Measurements from ENCODE around the gene CARMIL1. TPM values are rescaled to one million over a fixed set of nuclear protein-coding genes. Genes with fewer than 3 reads are reported as not detected.

The CARMIL1 gene
- total RNA-seq, 2 donors from 2014 or later = 11.9 to 13.7 TPM

DNA sequence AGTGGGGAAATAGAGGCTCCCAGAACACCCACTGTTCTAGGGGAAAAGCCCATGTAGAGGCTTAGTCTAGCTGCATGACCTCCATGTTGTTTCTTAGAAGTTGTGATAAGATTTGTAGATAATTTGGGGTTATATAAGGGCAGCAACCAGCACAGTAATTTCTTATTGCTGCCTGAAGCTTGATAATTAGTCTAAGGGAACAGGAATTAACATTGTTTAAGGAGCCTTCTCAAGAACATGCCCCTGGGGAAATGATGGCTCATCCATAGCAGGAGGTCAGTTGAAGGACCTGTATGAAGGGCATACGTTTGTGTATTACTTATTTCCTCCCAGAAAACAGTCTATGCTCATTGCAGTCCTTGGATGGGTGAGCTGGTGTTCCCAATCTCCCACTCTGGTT lies 202.1 kb downstream of the CARMIL1 start:
- Histone ChIP-seq H3K4me1 (peaks cover 6% of the 10 kb centered on the region), H3K27me3 (no peaks in the 10 kb centered on the region), H3K36me3 (replicated peaks in 1 of 2; ENCODE audit: insufficient read depth in 1 of 2, low read depth in 2 of 2) (no peaks in the 10 kb centered on the region), H3K27ac (no peak overlapping the region), H3K9me3 (no peaks in the 10 kb centered on the region), H3K4me3 (no peak overlapping the region)
- intact Hi-C loops (cut with DNase I) = no loop called here
- DNase-seq = no peak
- ATAC-seq = no peak
- 86 to 96% methylated on average over 1 of the region's 1 CpG for WGBS, 2 donors
- TF ChIP-seq, protein P1, sequence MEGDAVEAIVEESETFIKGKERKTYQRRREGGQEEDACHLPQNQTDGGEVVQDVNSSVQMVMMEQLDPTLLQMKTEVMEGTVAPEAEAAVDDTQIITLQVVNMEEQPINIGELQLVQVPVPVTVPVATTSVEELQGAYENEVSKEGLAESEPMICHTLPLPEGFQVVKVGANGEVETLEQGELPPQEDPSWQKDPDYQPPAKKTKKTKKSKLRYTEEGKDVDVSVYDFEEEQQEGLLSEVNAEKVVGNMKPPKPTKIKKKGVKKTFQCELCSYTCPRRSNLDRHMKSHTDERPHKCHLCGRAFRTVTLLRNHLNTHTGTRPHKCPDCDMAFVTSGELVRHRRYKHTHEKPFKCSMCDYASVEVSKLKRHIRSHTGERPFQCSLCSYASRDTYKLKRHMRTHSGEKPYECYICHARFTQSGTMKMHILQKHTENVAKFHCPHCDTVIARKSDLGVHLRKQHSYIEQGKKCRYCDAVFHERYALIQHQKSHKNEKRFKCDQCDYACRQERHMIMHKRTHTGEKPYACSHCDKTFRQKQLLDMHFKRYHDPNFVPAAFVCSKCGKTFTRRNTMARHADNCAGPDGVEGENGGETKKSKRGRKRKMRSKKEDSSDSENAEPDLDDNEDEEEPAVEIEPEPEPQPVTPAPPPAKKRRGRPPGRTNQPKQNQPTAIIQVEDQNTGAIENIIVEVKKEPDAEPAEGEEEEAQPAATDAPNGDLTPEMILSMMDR (IDR thresholded peaks at IDR 0.05) = no peak
- TF ChIP-seq POLR2A (IDR thresholded peaks at IDR 0.05) = no peak

DNA sequence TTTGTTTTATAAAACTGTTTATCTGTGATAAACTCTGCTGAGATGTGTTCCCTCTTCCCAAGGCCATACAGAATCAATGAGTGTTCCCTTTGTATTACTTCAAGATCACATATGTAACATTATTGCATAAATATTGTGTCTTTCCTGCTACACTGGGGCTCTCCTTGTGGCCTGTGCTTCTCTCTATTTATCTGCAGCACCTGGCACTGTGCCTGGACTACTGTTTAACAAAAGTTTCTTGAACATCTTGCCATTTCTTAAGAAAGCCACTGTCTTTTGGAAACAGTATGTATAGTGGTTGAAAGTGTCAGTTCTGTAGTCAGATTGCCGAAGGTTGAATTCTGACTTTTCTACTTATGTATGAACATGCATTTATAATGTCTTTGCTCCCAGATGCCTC lies 203.8 kb downstream of the CARMIL1 start:
- no peaks in the 10 kb centered on the region for H3K27me3 ChIP-seq
- TF ChIP-seq, protein P1 (IDR thresholded peaks at IDR 0.05) = no peak
- no peak for TF ChIP-seq POLR2A (IDR thresholded peaks at IDR 0.05)
- intact Hi-C loops (cut with DNase I) = no loop called here
- WGBS, 2 donors = 90 to 92% methylated on average over 1 of the region's 1 CpG
- H3K4me1 ChIP-seq = peaks cover 11% of the 10 kb centered on the region
- no peak overlapping the region for H3K4me3 ChIP-seq
- H3K36me3 ChIP-seq (replicated peaks in 1 of 2; ENCODE audit: insufficient read depth in 1 of 2, low read depth in 2 of 2) = no peaks in the 10 kb centered on the region
- peak in 1 of 4 donors; percentile 53 for DNase-seq
- no peak overlapping the region for H3K27ac ChIP-seq
- ATAC-seq = no peak
- H3K9me3 ChIP-seq = no peaks in the 10 kb centered on the region

DNA sequence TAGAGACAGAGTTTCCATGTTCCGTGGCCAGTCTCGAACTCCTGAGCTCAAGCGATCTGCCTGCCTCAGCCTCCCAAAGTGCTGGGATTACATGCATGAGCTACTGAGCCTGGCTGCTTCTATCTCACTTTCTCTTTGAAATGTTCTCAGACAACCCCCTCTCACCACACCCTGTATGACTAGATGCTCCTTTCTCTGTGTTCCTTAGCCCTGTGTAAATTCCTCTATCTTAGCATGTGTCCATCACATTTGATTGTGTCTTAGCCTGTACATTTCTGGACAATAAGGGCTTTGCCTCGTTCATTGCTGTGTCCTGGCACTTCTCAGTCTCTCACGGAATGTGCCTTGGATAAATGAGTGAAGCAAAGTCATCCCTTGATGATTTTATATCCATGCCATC lies 204.8 kb downstream of the CARMIL1 start:
- no peak for TF ChIP-seq POLR2A (IDR thresholded peaks at IDR 0.05)
- TF ChIP-seq, protein P1 (IDR thresholded peaks at IDR 0.05) = no peak
- peaks cover 11% of the 10 kb centered on the region for H3K4me1 ChIP-seq
- no peak for ATAC-seq
- H3K9me3 ChIP-seq = no peaks in the 10 kb centered on the region
- WGBS, 2 donors = 91 to 93% methylated on average over 5 of the region's 5 CpGs
- H3K36me3 ChIP-seq (replicated peaks in 1 of 2; ENCODE audit: insufficient read depth in 1 of 2, low read depth in 2 of 2) = no peaks in the 10 kb centered on the region
- DNase-seq = no peak
- no peaks in the 10 kb centered on the region for H3K27me3 ChIP-seq
- H3K27ac ChIP-seq = no peak overlapping the region
- H3K4me3 ChIP-seq = no peak overlapping the region
- intact Hi-C loops (cut with DNase I) = no loop called here

DNA sequence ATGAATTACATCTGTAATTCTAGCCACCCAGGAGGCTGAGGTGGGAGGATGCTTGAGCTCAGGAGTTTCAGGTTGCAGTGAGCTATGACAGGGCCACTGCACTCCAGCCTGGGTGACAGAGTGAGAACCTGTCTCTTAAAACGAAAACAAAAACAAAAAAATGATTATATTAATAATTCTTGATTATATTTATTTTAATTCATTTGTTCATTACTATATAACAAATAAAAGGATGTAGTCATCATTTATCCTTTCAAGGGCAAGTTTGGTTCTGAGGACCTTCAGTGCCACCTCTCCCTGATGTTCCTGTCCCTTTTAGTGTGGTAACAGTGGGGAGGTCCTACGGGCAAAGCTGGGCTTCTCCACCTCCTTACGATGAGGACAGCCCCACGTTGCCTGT lies 205.7 kb downstream of the CARMIL1 start:
- intact Hi-C loops (cut with DNase I) = no loop called here
- Histone ChIP-seq H3K36me3 (replicated peaks in 1 of 2; ENCODE audit: insufficient read depth in 1 of 2, low read depth in 2 of 2) (no peaks in the 10 kb centered on the region), H3K27ac (no peak overlapping the region), H3K4me3 (no peak overlapping the region), H3K27me3 (no peaks in the 10 kb centered on the region), H3K9me3 (no peaks in the 10 kb centered on the region), H3K4me1 (peaks cover 14% of the 10 kb centered on the region)
- no peak for TF ChIP-seq POLR2A (IDR thresholded peaks at IDR 0.05)
- TF ChIP-seq, protein P1 (IDR thresholded peaks at IDR 0.05) = no peak
- 88% methylated on average over 4 of the region's 4 CpGs for WGBS, 2 donors
- DNase-seq = no peak
- ATAC-seq = no peak

DNA sequence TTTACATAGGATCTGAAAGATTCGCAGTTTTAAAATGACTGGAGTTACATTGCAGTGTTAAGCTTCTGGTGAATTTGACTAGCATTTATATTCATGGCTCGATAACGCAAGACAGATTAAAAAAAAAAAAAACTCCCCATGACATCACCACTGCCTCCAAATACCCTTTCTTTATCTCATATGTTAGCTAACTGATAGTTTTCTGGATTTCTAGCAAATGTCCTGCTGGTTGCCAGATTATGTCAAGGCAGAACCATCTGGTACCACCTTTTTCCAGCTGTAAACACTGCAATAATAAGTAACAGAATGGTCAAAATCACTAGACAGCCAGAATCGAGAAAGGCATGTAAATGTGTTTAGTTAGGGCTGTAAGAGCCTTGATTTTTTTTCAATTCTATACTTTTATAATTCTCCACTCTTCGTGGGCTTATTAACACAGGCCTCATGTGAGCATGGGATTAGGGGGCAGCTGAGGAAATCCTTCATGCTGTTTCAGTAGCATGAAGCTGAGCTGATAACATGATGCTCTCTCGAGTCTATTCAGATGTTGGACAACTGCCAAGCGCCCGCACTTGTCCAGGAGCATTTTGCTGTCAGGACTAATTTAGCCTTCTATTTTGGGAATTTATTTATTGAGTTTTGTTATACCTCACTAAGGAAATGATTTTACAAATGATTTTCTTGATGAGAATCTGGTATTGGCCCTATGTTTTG lies 206.8 kb downstream of the CARMIL1 start:
- Histone ChIP-seq H3K9me3 (no peaks in the 10 kb centered on the region), H3K27me3 (no peaks in the 10 kb centered on the region), H3K4me3 (no peak overlapping the region), H3K36me3 (replicated peaks in 1 of 2; ENCODE audit: insufficient read depth in 1 of 2, low read depth in 2 of 2) (no peaks in the 10 kb centered on the region), H3K4me1 (peaks cover 19% of the 10 kb centered on the region), H3K27ac (peak overlapping the region in 3 of 4 donors; percentile 13 to 50 (median 41))
- intact Hi-C loops (cut with DNase I) = no loop called here
- DNase-seq = peak; percentile 19 to 57 (median 39)
- 16 to 21% methylated on average over 8 of the region's 8 CpGs for WGBS, 2 donors
- TF ChIP-seq, protein P1 (IDR thresholded peaks at IDR 0.05) = no peak
- no peak for TF ChIP-seq POLR2A (IDR thresholded peaks at IDR 0.05)
- ATAC-seq = peak; percentile 49
